Osteoblast (primary cell): ENCODE measurements around the gene SNX9. TPM values are rescaled to one million over a fixed set of nuclear protein-coding genes. Genes with fewer than 3 reads are reported as not detected.
A peak's percentile ranks its signal among the peaks of the same experiment; 100 is the strongest.

Experiments
- DNase-seq: peaks from one replicate; pipeline ENCODE4 v3.0.0; 2011; ENCODE audit warnings: low spot score, mixed read lengths; ENCODE audit not compliant: insufficient read length; ENCODE audit errors: missing footprints
- H2AFZ ChIP-seq: 2 replicates; pipeline ENCODE4 v1.6.0; 2011; ENCODE audit warnings: mild to moderate bottlenecking, low read length
- H3K27ac ChIP-seq: 2 replicates; pipeline ENCODE4 v1.5.1; 2011; ENCODE audit warnings: mild to moderate bottlenecking, low read depth, low read length, moderate library complexity
- H3K27me3 ChIP-seq: 2 replicates; pipeline ENCODE4 v1.6.0; 2012; ENCODE audit warnings: mild to moderate bottlenecking, control low read depth, inconsistent platforms, low read length, moderate library complexity; ENCODE audit not compliant: insufficient read depth
- H3K36me3 ChIP-seq: 2 replicates; pipeline ENCODE4 v1.5.1; 2011; ENCODE audit warnings: mild to moderate bottlenecking, low read length, control low read depth, moderate library complexity; ENCODE audit not compliant: insufficient read depth
- H3K4me1 ChIP-seq: 2 replicates; pipeline ENCODE4 v1.5.1; 2011; ENCODE audit warnings: mild to moderate bottlenecking, low read length, control low read depth, moderate library complexity; ENCODE audit not compliant: insufficient read depth
- H3K4me2 ChIP-seq: 2 replicates; pipeline ENCODE4 v1.6.0; 2011; ENCODE audit warnings: mild to moderate bottlenecking, low read length; ENCODE audit not compliant: insufficient read depth
- H3K4me3 ChIP-seq: fragments of 200-600 bp; sonication (generic); 3 replicates; pipeline ENCODE4 v1.5.1; 2012; ENCODE audit warnings: mild to moderate bottlenecking, low read length, inconsistent platforms; ENCODE audit not compliant: insufficient read depth
- H3K79me2 ChIP-seq: 2 replicates; pipeline ENCODE4 v1.6.0; 2012; ENCODE audit warnings: mild to moderate bottlenecking, low read length, control low read depth, inconsistent platforms; ENCODE audit not compliant: insufficient read depth
- H3K9me3 ChIP-seq: 2 replicates; pipeline ENCODE4 v1.5.1; 2011; ENCODE audit warnings: low read depth, low read length, control low read depth
- H4K20me1 ChIP-seq: 2 replicates; pipeline ENCODE4 v1.6.0; 2012; ENCODE audit warnings: mild to moderate bottlenecking, low read length, control low read depth; ENCODE audit not compliant: insufficient read depth
- CTCF ChIP-seq: IDR thresholded peaks from 2 replicates; pipeline ENCODE4 v1.5.1; 2011; ENCODE audit warnings: mild to moderate bottlenecking, low read depth, low read length, moderate library complexity; ENCODE audit errors: extremely low read depth
- total RNA-seq: library from RNA; depleted of rRNA; stranded (reverse); fragments of >200 nt; gene quantifications from 2 replicates; pipeline ENCODE4 v1.2.3, GENCODE V29; 2012

SNX9 gene
- total RNA-seq, 1 donor = 147 TPM

- no peak overlapping the region for H3K27ac ChIP-seq
- H3K79me2 ChIP-seq = no peaks in the 10 kb centered on the region
- no peak overlapping the region for H3K4me3 ChIP-seq
- peaks cover 8% of the 10 kb centered on the region for H3K4me1 ChIP-seq
- no peaks in the 10 kb centered on the region for H4K20me1 ChIP-seq
- TF ChIP-seq CTCF = no peak
- no peaks in the 10 kb centered on the region for H3K36me3 ChIP-seq
- H3K9me3 ChIP-seq = no peaks in the 10 kb centered on the region
- H3K4me2 ChIP-seq = no peak overlapping the region
- no peak overlapping the region for H2AFZ ChIP-seq
- no peak for DNase-seq
- no peaks in the 10 kb centered on the region for H3K27me3 ChIP-seq
These were observed 128.8 kb downstream of the SNX9 start for GRCh38 chr6:157951828-157952227.

- Histone ChIP-seq H3K9me3 (no peaks in the 10 kb centered on the region), H2AFZ (no peak overlapping the region), H4K20me1 (no peaks in the 10 kb centered on the region), H3K4me2 (no peak overlapping the region), H3K4me1 (peaks cover 8% of the 10 kb centered on the region), H3K36me3 (no peaks in the 10 kb centered on the region), H3K4me3 (no peak overlapping the region), H3K79me2 (no peaks in the 10 kb centered on the region), H3K27me3 (no peaks in the 10 kb centered on the region), H3K27ac (no peak overlapping the region)
- no peak for DNase-seq
- TF ChIP-seq CTCF = no peak
These were observed 129.9 kb downstream of the SNX9 start for GRCh38 chr6:157952861-157953351.

GRCh38 chr6:157953580-157954091 is 130.6 kb downstream of the SNX9 start:
- Histone ChIP-seq H3K4me2 (peak overlapping the region; percentile 67), H3K79me2 (no peaks in the 10 kb centered on the region), H3K4me3 (no peak overlapping the region), H4K20me1 (no peaks in the 10 kb centered on the region), H3K27me3 (no peaks in the 10 kb centered on the region), H2AFZ (no peak overlapping the region), H3K27ac (no peak overlapping the region), H3K4me1 (peaks cover 8% of the 10 kb centered on the region), H3K36me3 (no peaks in the 10 kb centered on the region), H3K9me3 (no peaks in the 10 kb centered on the region)
- DNase-seq = no peak
- no peak for TF ChIP-seq CTCF

- no peaks in the 10 kb centered on the region for H3K27me3 ChIP-seq
- peaks cover 3% of the 10 kb centered on the region for H3K9me3 ChIP-seq
- no peak for TF ChIP-seq CTCF
- H3K36me3 ChIP-seq = no peaks in the 10 kb centered on the region
- H3K79me2 ChIP-seq = no peaks in the 10 kb centered on the region
- DNase-seq = no peak
- H3K4me3 ChIP-seq = peak overlapping the region; percentile 47
- H3K4me2 ChIP-seq = peak overlapping the region; percentile 67
- H4K20me1 ChIP-seq = no peaks in the 10 kb centered on the region
- H3K27ac ChIP-seq = no peak overlapping the region
- peaks cover 8% of the 10 kb centered on the region for H3K4me1 ChIP-seq
- H2AFZ ChIP-seq = peak overlapping the region; percentile 34
These were observed 131.4 kb downstream of the SNX9 start for GRCh38 chr6:157954150-157955117.
